GM12878 (cell line): Measurements from ENCODE around the gene VGLL2. TPM values are rescaled to one million over a fixed set of nuclear protein-coding genes. Genes with fewer than 3 reads are reported as not detected.

Experiments used
- ATAC-seq: fragments of 200-7000 bp; cut with Tn5 transposase; 3 replicates; pipeline ENCODE4 v1.9.1; 2020; ENCODE audit warnings: mild to moderate bottlenecking, moderate library complexity
- BruUV-seq: library from RNA; stranded (reverse); fragments of 400-500 nt; replicated peaks from 2 replicates; lab custom pipeline; 2021; lab: Mats Ljungman, UMichigan
- CTCF ChIA-PET: fragments of 300-600 bp; sonication (Branson Sonifier 250); formaldehyde crosslinking; extraction: SDS; loops from one replicate; lab custom pipeline; 2021; ENCODE audit warnings: inconsistent platforms; lab: Yijun Ruan, JAX
- POLR2A ChIA-PET: fragments of 350-600 bp; formaldehyde crosslinking; extraction: SDS; loops from one replicate; lab custom pipeline; 2021; ENCODE audit warnings: inconsistent platforms; lab: Charles Lee
- RAD21 ChIA-PET: fragments of 300-600 bp; sonication (Branson Sonifier 250); formaldehyde crosslinking; loops from one replicate; lab custom pipeline; 2023; ENCODE audit warnings: antibody characterized with exemption; ENCODE audit not compliant: unreplicated experiment; lab: Charles Lee
- SMC1A ChIA-PET: fragments of 300-600 bp; sonication (Branson Sonifier 250); formaldehyde crosslinking; loops from one replicate; lab custom pipeline; 2023; ENCODE audit not compliant: unreplicated experiment, uncharacterized antibody; lab: Charles Lee
- DNase-seq: peaks from one replicate; pipeline ENCODE4 v3.0.0-alpha.2; 2011; ENCODE audit warnings: low read depth, low spot score
- FAIRE-seq: peaks from 3 replicates; lab custom pipeline; 2011; peaks lifted over from hg19 to GRCh38; lab: Jason Lieb, UNC
- H2AFZ ChIP-seq: 2 replicates; pipeline ENCODE4 v1.6.0; 2011; ENCODE audit warnings: low read depth, low read length, control low read depth; ENCODE audit not compliant: control insufficient read depth
- H3K27ac ChIP-seq: 2 replicates; pipeline ENCODE4 v1.5.1; 2011; ENCODE audit warnings: control low read depth; ENCODE audit not compliant: control insufficient read depth, insufficient read depth
- H3K27me3 ChIP-seq, 2 experiments: replicated peaks in 1 of 2; 2 replicates each; pipeline versions ENCODE4 v1.6.0 to v1.6.1; 2011; ENCODE audit warnings: low read length in 1 of 2; ENCODE audit not compliant: control insufficient read depth in 2 of 2, insufficient read depth in 2 of 2
- H3K36me3 ChIP-seq, 2 experiments: 2 replicates each; pipeline ENCODE4 v1.5.1; 2011; ENCODE audit warnings: low read length in 1 of 2; ENCODE audit not compliant: control insufficient read depth in 2 of 2, insufficient read depth in 2 of 2
- H3K4me1 ChIP-seq: 2 replicates; pipeline ENCODE4 v1.6.1; 2011; ENCODE audit warnings: mild to moderate bottlenecking, low read length, moderate library complexity, mixed read lengths; ENCODE audit not compliant: control insufficient read depth, insufficient read depth
- H3K4me2 ChIP-seq: 2 replicates; pipeline ENCODE4 v1.6.0; 2011; ENCODE audit warnings: control low read depth; ENCODE audit not compliant: control insufficient read depth, insufficient read depth
- H3K4me3 ChIP-seq: fragments of 200-600 bp; sonication (generic); 2 replicates; pipeline ENCODE4 v1.5.1; 2016
- H3K79me2 ChIP-seq: 2 replicates; pipeline ENCODE4 v1.6.0; 2011; ENCODE audit warnings: low read length; ENCODE audit not compliant: control insufficient read depth, insufficient read depth
- H3K9ac ChIP-seq: 2 replicates; pipeline ENCODE4 v1.8.0; 2011; ENCODE audit warnings: low read length, control low read depth, mixed read lengths; ENCODE audit not compliant: control insufficient read depth, insufficient read depth
- H3K9me3 ChIP-seq: replicated peaks from 3 replicates; pipeline ENCODE4 v1.5.1; 2011; ENCODE audit warnings: mild to moderate bottlenecking, low read length; ENCODE audit not compliant: control insufficient read depth, insufficient read depth
- H4K20me1 ChIP-seq: 2 replicates; pipeline ENCODE4 v1.6.0; 2011; ENCODE audit not compliant: control insufficient read depth, insufficient read depth
- BCL3 ChIP-seq: IDR thresholded peaks from 2 replicates; pipeline ENCODE4 v1.6.1; 2011; ENCODE audit warnings: borderline replicate concordance, low read depth, mild to moderate bottlenecking, moderate library complexity, low read length; ENCODE audit not compliant: insufficient read depth, poor library complexity, severe bottlenecking
- MEF2B ChIP-seq: fragments of 450-650 bp; IDR thresholded peaks from 2 replicates; pipeline ENCODE4 v1.6.1; 2018; ENCODE audit warnings: mild to moderate bottlenecking, moderate library complexity; ENCODE audit not compliant: partially characterized antibody, poor library complexity, severe bottlenecking
- RUNX3 ChIP-seq: IDR thresholded peaks from 2 replicates; pipeline ENCODE4 v1.6.1; 2012; ENCODE audit warnings: low read length, inconsistent platforms
- SUZ12 ChIP-seq: fragments of 200-600 bp; sonication (generic); IDR thresholded peaks from one replicate; pipeline ENCODE4 v1.6.1; 2018; ENCODE audit warnings: antibody characterized with exemption, mild to moderate bottlenecking; ENCODE audit not compliant: unreplicated experiment
- TCF12 ChIP-seq: IDR thresholded peaks from 2 replicates; pipeline ENCODE4 v1.6.1; 2011; ENCODE audit warnings: low read depth, mild to moderate bottlenecking, low read length
- WRNIP1 ChIP-seq: IDR thresholded peaks from 2 replicates; pipeline ENCODE4 v1.6.1; 2011; ENCODE audit warnings: low read depth, low read length, improper control_type of control experiment, borderline replicate concordance
- WGBS: methylation state at CpG from one replicate; pipeline ENCODE4 v1.1.6; 2016; ENCODE audit warnings: low lambda C conversion rate; ENCODE audit not compliant: insufficient replicate concordance, insufficient coverage; ENCODE audit errors: missing lambda C conversion rate; 5-methylcytosine and 5-hydroxymethylcytosine counted together
- in situ Hi-C: fragments of 300-500 bp; cut with MboI; formaldehyde crosslinking; loops from 9 replicates; pipeline ENCODE4 v1.14.3; 2018; ENCODE audit warnings: mixed read lengths
- intact Hi-C: fragments of 100-400 bp; cut with micrococcal nuclease; formaldehyde crosslinking; loops from one replicate; pipeline ENCODE4 v1.14.2; 2022; ENCODE audit not compliant: unreplicated experiment
- polyA plus RNA-seq, 11 experiments: library from polyadenylated mRNA; depleted of rRNA in 4 of 11; unstranded in 6 of 11; stranded (reverse) in 5 of 11; fragments of >200 nt; fragmentation: Nextera tagmentation in 4 of 11; fragmentation: Illumina TruSeq in 1 of 11; extraction: Ambion mirVana in 4 of 11; extraction: Trizol in 1 of 11; gene quantifications; 1 replicate in 1 of 11; 2 replicates in 10 of 11; pipeline versions ENCODE4 v1.2.1 to v1.2.3, GENCODE V29; 2011 to 2016; ENCODE audit warnings: inconsistent platforms in 2 of 11, missing spikeins in 2 of 11, low read depth in 1 of 11
- total RNA-seq, 4 experiments: library from RNA; depleted of rRNA in 3 of 4; stranded (reverse); fragments of >200 nt in 3 of 4; fragmentation: Illumina TruSeq in 1 of 4; extraction: Trizol in 1 of 4; gene quantifications; 2 replicates each; pipeline versions ENCODE4 v1.2.1 to v1.2.3, GENCODE V29; 2013 to 2021

VGLL2 gene
- total and polyA plus RNA-seq, 10 of the 15 experiments (the other 5 are each of a cell fraction or from before 2014, with no cell fraction given): not detected

GRCh38 chr6:117264692-117265409, 507 bp upstream of the VGLL2 start:
- SMC1A ChIA-PET: no interaction called here
- no peak overlapping the region for H2AFZ ChIP-seq
- WGBS: 12% methylated on average over 36 of the region's 39 CpGs
- H3K9ac ChIP-seq: no peak overlapping the region
- no peak for DNase-seq
- no peaks in the 10 kb centered on the region for H3K79me2 ChIP-seq
- intact Hi-C loops: no loop called here
- ATAC-seq: peak; percentile 57
- POLR2A ChIA-PET: no interaction called here
- H3K4me3 ChIP-seq: peak overlapping the region; percentile 47; the same call in 1 of the 2 replicates
- no peaks in the 10 kb centered on the region for H4K20me1 ChIP-seq
- H3K27ac ChIP-seq: no peak overlapping the region
- BruUV-seq: no TSS peak
- TF ChIP-seq MEF2B (peak; percentile 39), BCL3 (peak; percentile 32), TCF12 (no peak), SUZ12 (peak; percentile 34), WRNIP1 (no peak), RUNX3 (peak; percentile 50)
- H3K27me3 ChIP-seq: peaks cover 17 to 44% of the 10 kb centered on the region in 2 experiments
- RAD21 ChIA-PET: no interaction called here
- in situ Hi-C loops: no loop called here
- H3K9me3 ChIP-seq: no peaks in the 10 kb centered on the region; the same call in 2 of the 3 replicates
- H3K4me2 ChIP-seq: peak overlapping the region; percentile 71
- H3K4me1 ChIP-seq: peaks cover 3% of the 10 kb centered on the region; the same call in 1 of the 2 replicates
- no peak for FAIRE-seq
- no peaks in the 10 kb centered on the region for H3K36me3 ChIP-seq
- CTCF ChIA-PET: no interaction called here
